Body of pancreas (tissue), 4 donors: ENCODE results near the gene PTTG1. TPM values are rescaled to one million over a fixed set of nuclear protein-coding genes. Genes with fewer than 3 reads are reported as not detected.

ENCODE experiments used
- ATAC-seq: fragments of 150-250 bp; one replicate; pipeline ENCODE4 v1.9.1; 2016
- DNase-seq, 4 donors: peaks; one replicate each; pipeline ENCODE4 v3.0.0-alpha.2; 2019
- H3K27ac ChIP-seq, 4 donors: fragments of 200-600 bp; sonication (generic); 1 replicate in 3 of 4; 2 replicates in 1 of 4; pipeline versions ENCODE4 v1.5.1 to v1.6.1; 2016 to 2019; ENCODE audit warnings: mild to moderate bottlenecking in 1 of 4, mixed read lengths in 1 of 4, moderate library complexity in 1 of 4
- H3K27me3 ChIP-seq, 2 donors: fragments of 200-600 bp; sonication (generic); one replicate each; pipeline ENCODE4 v1.6.0; 2016; ENCODE audit warnings: mild to moderate bottlenecking in 1 of 2
- H3K36me3 ChIP-seq, 2 donors: fragments of 200-600 bp; sonication (generic); replicated peaks in 1 of 2; 2 replicates each; pipeline ENCODE4 v1.5.1; 2016; ENCODE audit warnings: low read depth in 2 of 2; ENCODE audit not compliant: insufficient read depth in 1 of 2
- H3K4me1 ChIP-seq: fragments of 200-600 bp; sonication (generic); one replicate; pipeline ENCODE4 v1.6.0; 2016
- H3K4me3 ChIP-seq, 2 donors: fragments of 200-600 bp; sonication (generic); 1 replicate in 1 of 2; 2 replicates in 1 of 2; pipeline ENCODE4 v1.5.1; 2016 to 2019
- H3K9me3 ChIP-seq, 3 donors: fragments of 200-600 bp; sonication (generic); 1 replicate in 2 of 3; 2 replicates in 1 of 3; pipeline ENCODE4 v1.5.1; 2016
- POLR2A ChIP-seq, 3 donors: fragments of 450-650 bp; IDR thresholded peaks; one replicate each; pipeline ENCODE4 v1.6.1; 2016; ENCODE audit warnings: antibody characterized with exemption in 3 of 3, mild to moderate bottlenecking in 2 of 3
- WGBS, 2 donors: methylation state at CpG; one replicate each; pipeline ENCODE4 v1.1.5; 2017; 5-methylcytosine and 5-hydroxymethylcytosine counted together
- intact Hi-C: fragments of 100-400 bp; cut with DNase I; formaldehyde crosslinking; loops from one replicate; pipeline ENCODE4 v1.15.1; 2023
- total RNA-seq, 2 donors: library from RNA; depleted of rRNA; stranded (reverse); fragments of >200 nt; gene quantifications; one replicate each; pipeline ENCODE4 v1.1.0, GENCODE V29; 2016
- TF ChIP-seq, protein P1 (sequence below), 7 experiments: fragments of 450-650 bp in 4 of 7; fragments of 200-600 bp in 3 of 7; sonication (generic) in 3 of 7; IDR thresholded peaks; one replicate each; pipeline ENCODE4 v1.5.1; 2016 to 2019; ENCODE audit warnings: antibody characterized with exemption in 7 of 7

The PTTG1 gene
- total RNA-seq, 2 donors from 2014 or later: 5.7 to 6.6 TPM

DNA sequence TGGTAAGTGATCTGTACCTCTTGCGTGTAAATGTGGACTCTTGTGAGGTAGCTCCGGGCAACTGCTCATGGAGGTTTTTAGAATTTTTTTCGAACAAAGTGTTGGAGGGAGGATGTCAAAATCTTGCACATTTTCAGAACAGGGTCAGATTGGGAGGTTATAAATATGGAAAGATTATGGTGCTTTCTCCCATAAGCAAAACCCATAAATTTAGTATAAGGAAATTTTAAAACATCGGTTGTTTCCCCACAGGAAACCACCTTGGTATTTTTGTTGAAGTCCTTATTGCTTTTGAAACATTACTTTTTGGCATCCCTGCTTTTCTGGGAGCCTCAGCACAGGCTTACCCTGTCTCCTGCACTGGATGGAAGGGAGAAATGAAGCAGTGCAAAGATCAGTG, 33.9 kb downstream of the PTTG1 start:
- no peak for ATAC-seq
- no peak for DNase-seq
- H3K36me3 ChIP-seq: no peaks in the 10 kb centered on the region
- no peak overlapping the region for H3K4me3 ChIP-seq
- intact Hi-C loops: no loop called here
- TF ChIP-seq, protein P1, sequence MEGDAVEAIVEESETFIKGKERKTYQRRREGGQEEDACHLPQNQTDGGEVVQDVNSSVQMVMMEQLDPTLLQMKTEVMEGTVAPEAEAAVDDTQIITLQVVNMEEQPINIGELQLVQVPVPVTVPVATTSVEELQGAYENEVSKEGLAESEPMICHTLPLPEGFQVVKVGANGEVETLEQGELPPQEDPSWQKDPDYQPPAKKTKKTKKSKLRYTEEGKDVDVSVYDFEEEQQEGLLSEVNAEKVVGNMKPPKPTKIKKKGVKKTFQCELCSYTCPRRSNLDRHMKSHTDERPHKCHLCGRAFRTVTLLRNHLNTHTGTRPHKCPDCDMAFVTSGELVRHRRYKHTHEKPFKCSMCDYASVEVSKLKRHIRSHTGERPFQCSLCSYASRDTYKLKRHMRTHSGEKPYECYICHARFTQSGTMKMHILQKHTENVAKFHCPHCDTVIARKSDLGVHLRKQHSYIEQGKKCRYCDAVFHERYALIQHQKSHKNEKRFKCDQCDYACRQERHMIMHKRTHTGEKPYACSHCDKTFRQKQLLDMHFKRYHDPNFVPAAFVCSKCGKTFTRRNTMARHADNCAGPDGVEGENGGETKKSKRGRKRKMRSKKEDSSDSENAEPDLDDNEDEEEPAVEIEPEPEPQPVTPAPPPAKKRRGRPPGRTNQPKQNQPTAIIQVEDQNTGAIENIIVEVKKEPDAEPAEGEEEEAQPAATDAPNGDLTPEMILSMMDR (IDR thresholded peaks at IDR 0.05): no peak
- no peak for TF ChIP-seq POLR2A (IDR thresholded peaks at IDR 0.05)
- H3K27me3 ChIP-seq: no peaks in the 10 kb centered on the region
- no peak overlapping the region for H3K27ac ChIP-seq
- no peaks in the 10 kb centered on the region for H3K9me3 ChIP-seq
- 78 to 88% methylated on average over 4 of the region's 4 CpGs for WGBS, 2 donors
- no peaks in the 10 kb centered on the region for H3K4me1 ChIP-seq

DNA sequence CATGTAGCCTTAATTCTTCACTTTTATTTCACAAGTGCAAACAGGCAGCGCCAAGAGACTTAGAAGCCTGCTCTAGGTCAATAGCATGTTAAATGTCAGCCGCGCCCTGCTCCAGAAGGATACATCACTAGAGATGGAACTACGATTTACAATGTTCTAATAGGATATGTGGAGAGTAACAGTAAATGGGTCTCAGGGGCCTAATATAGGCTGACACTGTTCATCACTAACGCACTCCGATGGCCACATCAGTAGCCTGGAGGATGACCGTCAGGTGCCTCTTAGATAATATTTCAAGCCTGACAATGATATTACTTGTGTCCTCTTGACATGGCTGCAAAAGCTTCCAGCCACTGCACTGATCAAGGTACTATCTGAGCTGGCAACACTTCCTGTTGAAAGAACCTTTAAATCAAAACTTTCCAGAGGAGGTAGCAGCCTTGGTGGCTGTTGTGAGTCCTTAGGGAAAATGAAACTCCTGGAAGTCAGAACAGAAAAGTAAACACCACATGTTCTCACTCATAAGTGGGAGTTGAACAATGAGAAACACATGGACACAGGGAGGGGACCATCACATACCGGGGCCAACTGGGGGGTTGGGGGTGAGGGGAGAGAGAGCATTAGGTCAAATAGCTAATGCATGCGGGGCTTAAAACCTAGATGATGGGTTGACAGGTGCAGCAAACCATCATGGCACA, 35.0 kb downstream of the PTTG1 start:
- Histone ChIP-seq H3K4me3 (no peak overlapping the region), H3K9me3 (no peaks in the 10 kb centered on the region), H3K4me1 (no peaks in the 10 kb centered on the region), H3K27ac (no peak overlapping the region), H3K36me3 (no peaks in the 10 kb centered on the region), H3K27me3 (no peaks in the 10 kb centered on the region)
- ATAC-seq (no peak), DNase-seq (no peak)
- TF ChIP-seq POLR2A (IDR thresholded peaks at IDR 0.05): no peak
- TF ChIP-seq, protein P1 (IDR thresholded peaks at IDR 0.05): no peak
- WGBS, 2 donors: 74 to 87% methylated on average over 9 of the region's 9 CpGs
- intact Hi-C loops: no loop called here

DNA sequence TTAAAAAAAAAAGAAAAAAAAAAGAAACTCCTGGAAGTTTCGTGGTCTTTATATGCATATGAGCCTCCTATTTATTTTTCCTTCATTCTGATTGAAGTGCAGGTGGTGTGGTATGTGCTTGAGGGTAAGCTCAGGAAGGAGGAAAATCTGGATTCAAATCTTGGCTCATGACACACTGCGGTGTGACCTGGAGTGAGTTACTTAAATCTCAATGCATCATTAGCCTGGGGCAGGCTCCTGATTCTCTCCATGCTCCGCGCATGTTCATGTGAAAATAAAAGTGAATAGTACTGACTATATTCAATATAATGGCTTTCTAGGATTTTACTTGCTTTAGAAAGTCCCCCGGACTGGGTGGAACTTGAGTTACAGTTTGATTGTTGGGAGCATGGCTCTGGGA, 35.6 kb downstream of the PTTG1 start:
- WGBS, 2 donors: 83 to 90% methylated on average over 5 of the region's 5 CpGs
- H3K9me3 ChIP-seq: no peaks in the 10 kb centered on the region
- TF ChIP-seq, protein P1 (IDR thresholded peaks at IDR 0.05): no peak
- TF ChIP-seq POLR2A (IDR thresholded peaks at IDR 0.05): no peak
- H3K4me3 ChIP-seq: no peak overlapping the region
- ATAC-seq: no peak
- no peaks in the 10 kb centered on the region for H3K36me3 ChIP-seq
- no peaks in the 10 kb centered on the region for H3K4me1 ChIP-seq
- no peak overlapping the region for H3K27ac ChIP-seq
- no peaks in the 10 kb centered on the region for H3K27me3 ChIP-seq
- intact Hi-C loops: no loop called here
- no peak for DNase-seq

DNA sequence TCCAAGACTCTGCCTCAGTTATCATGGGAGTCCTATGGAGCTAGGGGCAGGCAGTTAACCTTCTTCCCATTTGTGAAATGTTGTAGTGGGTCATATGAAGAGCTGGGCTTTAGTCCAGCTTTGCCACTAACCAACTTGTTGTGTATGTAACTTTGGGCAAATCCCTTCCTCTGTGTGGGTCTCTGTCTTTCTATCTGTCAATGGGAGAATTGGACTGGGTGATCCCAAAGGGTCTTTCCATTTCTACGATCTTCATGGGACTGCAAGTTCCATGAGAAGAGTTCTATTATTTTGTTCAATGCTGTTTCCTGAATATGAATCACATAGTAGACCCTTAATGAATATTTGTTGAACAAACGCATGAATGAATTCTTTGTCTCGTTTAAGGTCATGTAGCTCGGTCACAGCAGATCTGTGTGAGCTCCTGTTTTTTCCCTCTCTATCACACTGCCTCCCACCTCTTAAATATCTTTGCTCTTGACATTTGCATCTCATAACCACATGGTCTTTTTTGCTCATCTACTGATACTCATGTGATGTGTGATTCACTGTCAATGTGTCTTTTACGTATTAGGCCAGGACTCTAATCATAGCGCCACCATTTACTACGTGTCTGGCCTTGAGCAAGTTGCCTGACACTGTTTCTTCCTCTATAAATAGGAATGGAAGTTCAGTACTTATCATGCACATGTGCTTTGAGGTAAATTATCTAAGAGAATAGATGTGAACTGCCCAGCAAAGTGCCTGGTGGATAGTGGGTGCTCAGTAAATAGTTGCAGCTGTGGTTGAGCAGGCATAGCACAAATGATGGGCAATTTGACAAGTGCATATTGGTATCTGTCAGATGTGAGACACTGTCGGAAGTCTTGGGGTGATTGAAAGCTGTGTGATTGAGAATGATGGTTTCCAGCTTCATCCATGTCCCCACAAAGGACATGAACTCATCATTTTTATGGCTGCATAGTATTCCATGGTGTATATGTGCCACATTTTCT, 37.4 kb downstream of the PTTG1 start:
- intact Hi-C loops: no loop called here
- ATAC-seq: no peak
- WGBS, 2 donors: 71 to 79% methylated on average over 8 of the region's 8 CpGs

More for the DNA sequence above, 37.4 kb downstream of the PTTG1 start:
- H3K4me3 ChIP-seq: no peak overlapping the region
- H3K27me3 ChIP-seq: no peaks in the 10 kb centered on the region
- H3K9me3 ChIP-seq: no peaks in the 10 kb centered on the region
- peaks cover 7% of the 10 kb centered on the region for H3K4me1 ChIP-seq
- no peak for TF ChIP-seq POLR2A (IDR thresholded peaks at IDR 0.05)
- TF ChIP-seq, protein P1 (IDR thresholded peaks at IDR 0.05): no peak
- H3K36me3 ChIP-seq: no peaks in the 10 kb centered on the region
- no peak for DNase-seq
- H3K27ac ChIP-seq: no peak overlapping the region
